Measurements from ENCODE around the gene LGALS7. TPM values are rescaled to one million over a fixed set of nuclear protein-coding genes. Genes with fewer than 3 reads are reported as not detected.

The LGALS7 gene
- total and polyA plus RNA-seq, 2 of the 13 experiments (the other 11 are each of a cell fraction or from before 2014, with no cell fraction given) = 0.73 TPM; not detected in 1

GRCh38 chr19:38784224-38784623 is 10.9 kb upstream of the LGALS7 start (continued):
- TF ChIP-seq AKNA (CRISPR knock-in tag; IDR thresholded peaks at IDR 0.05; ENCODE audit: borderline replicate concordance) (no peak), SOX13 (IDR thresholded peaks at IDR 0.05) (no peak), SOX13 (CRISPR knock-in tag; conservative IDR thresholded peaks at IDR 0.05 in 1 of 2, IDR thresholded peaks at IDR 0.05 in 1 of 2) (peak in 1 of 2 experiments; percentile 25; a peak in 2 of 4 replicates), GRHL1 (CRISPR knock-in tag; conservative IDR thresholded peaks at IDR 0.05) (no peak), ZBTB25 (CRISPR knock-in tag; IDR thresholded peaks at IDR 0.05) (no peak), POGZ (CRISPR knock-in tag; IDR thresholded peaks at IDR 0.05) (peak; percentile 50; the same call in 1 of the 2 replicates), SRSF4 (IDR thresholded peaks at IDR 0.05; ENCODE audit: low read depth, low read length, poor library complexity, severe bottlenecking) (no peak), ZFYVE20 (CRISPR knock-in tag; IDR thresholded peaks at IDR 0.05; ENCODE audit: borderline replicate concordance, low read depth) (no peak), DMTF1 (CRISPR knock-in tag; IDR thresholded peaks at IDR 0.05) (no peak), HIC2 (CRISPR knock-in tag; IDR thresholded peaks at IDR 0.05; ENCODE audit: low read depth) (no peak), IKZF4 (CRISPR knock-in tag; IDR thresholded peaks at IDR 0.05; ENCODE audit: borderline replicate concordance, low read depth, not compliant biosample characterization) (no peak), ZMYM4 (CRISPR knock-in tag; IDR thresholded peaks at IDR 0.05) (no peak), RARG (CRISPR knock-in tag; IDR thresholded peaks at IDR 0.05; ENCODE audit: low read depth) (no peak), ZNF660 (CRISPR knock-in tag; IDR thresholded peaks at IDR 0.05; ENCODE audit: borderline replicate concordance, low read depth) (no peak), ZNF709 (CRISPR knock-in tag; IDR thresholded peaks at IDR 0.05) (no peak), KLF16 (CRISPR knock-in tag; IDR thresholded peaks at IDR 0.05) (no peak), HOXA3 (CRISPR knock-in tag; IDR thresholded peaks at IDR 0.05) (no peak)

Measured in HepG2 (cell line).